ENCODE data around the gene TRPV6.

The TRPV6 gene

GRCh38 chr7:142883145-142883544, 2.4 kb downstream of the TRPV6 start:
- no peak for DNase-seq (ENCODE audit: low spot score)

DNA sequence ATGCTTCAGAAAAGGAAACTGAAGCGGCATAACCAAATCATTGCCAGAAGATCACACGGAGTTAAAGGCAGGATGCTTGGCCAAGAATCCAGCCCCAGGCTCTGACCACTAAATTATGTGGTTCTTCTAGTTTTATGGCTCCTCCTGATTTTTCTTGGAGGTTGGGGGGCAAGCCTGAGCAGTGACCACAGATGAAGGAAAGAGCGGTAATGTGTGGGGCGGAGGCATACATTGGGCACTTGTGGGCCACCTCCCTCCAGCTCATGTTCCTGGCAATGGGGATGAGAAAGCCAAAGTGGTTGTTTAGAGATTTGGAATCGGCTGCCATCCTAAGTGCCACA, 3.2 kb downstream of the TRPV6 start:
- no peak for DNase-seq (ENCODE audit: low spot score)

DNA sequence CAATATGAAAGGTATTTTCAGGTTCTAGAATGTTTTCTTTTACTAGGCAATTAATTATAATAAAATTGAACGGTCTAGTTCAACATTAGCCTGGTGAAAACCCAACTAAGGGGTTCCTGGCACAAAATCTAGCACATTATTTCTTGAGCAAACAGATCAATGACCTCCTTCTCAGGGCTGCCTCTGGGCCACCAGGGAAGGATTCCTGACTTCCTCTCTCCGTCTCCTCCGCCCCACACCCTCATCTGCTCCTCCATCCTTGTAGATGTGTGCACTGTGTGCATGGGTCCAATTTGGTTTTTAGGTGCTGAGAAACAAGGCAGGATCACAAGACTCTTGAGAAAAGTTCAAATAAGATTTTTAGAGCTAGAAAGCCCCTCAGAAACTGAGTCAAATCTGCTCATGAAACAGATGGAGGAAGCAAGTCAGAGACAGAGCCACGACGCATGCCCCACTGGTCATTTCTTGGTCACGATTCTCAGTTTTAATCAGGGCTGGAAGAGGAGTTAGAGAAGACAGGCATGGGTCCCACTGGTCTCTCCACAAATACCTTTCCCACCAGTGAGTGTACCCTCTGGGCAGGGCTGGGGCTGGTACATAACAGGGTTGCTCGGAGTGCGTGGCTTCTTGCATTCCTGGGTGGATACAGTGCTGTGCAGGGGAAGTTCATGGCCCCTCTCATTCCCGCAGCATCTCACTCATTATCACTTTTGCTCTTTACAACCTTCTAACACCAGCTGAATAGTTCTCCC, 3.8 kb downstream of the TRPV6 start:
- no peak for DNase-seq (ENCODE audit: low spot score)

- peak; percentile 48 for DNase-seq (ENCODE audit: low spot score)
These were observed 4.6 kb downstream of the TRPV6 start for GRCh38 chr7:142880876-142881505.

- no peak for DNase-seq (ENCODE audit: low spot score)
These were observed 6.5 kb downstream of the TRPV6 start for GRCh38 chr7:142879060-142879459.

DNA sequence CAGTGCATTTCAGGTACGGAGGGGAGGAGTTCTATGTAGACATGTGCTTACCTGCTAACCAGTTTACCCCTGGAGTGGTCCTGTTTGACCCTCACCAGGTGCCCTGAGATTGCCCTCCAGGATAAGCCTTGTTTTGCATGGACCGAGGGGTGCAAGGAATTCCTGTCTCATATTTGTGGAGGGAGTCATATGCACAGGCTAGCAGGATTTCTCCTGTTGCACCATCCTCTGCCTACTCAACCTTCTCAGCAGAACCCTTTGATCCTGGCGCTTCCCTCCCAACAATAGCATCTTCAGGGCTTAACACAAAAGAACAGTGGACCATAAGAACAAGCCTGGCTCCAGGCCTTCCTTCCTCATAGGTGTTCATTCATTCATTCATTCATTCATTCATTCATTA, 7.2 kb downstream of the TRPV6 start:
- no peak for DNase-seq (ENCODE audit: low spot score)

DNA sequence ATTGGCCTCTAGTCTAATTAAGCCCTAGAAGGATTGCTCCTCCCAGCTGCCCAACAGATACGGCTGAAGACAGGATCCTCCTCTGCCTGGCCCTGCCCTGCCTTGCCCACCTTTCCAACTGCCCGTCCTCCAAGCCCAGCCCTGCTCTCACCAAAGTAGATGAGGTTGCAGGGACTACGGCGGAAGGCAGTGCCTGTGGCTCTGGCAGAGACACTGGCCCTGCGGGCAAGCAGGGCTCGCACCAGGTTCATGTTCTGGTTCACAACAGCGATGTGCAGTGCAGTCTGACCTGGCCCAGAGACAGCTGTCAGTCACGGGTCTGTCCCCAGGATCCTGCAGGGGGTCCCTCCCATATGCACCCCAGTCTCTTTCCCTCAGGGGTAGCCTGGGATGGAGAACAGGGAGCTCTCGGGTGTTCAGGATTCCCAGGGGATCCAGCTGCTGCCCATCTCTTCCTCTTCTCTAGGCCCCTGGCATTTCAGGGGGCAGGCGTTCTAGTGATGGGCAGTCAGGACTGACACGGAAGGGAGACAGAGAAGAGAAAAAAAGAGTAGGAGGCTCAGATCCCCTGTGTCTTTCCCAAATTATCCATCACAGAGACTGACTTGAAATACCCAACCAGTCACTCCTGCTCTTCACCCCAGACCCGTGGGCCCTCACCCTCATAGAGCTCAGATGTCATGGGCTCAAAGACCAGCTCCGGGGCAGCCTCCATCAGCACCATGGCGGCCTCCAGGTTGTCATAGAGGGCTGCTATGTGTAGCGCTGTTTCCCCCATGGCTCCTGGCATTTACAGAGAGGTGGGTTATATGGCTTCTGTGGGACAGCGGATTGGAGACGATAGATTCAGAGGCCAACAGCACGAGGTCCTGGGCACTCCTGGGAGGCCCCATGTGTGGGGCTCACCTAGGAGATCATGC, 8.3 kb downstream of the TRPV6 start:
- no peak for DNase-seq (ENCODE audit: low spot score)

- no peak for DNase-seq (ENCODE audit: low spot score)
These were observed 9.1 kb downstream of the TRPV6 start for GRCh38 chr7:142876236-142876960.

DNA sequence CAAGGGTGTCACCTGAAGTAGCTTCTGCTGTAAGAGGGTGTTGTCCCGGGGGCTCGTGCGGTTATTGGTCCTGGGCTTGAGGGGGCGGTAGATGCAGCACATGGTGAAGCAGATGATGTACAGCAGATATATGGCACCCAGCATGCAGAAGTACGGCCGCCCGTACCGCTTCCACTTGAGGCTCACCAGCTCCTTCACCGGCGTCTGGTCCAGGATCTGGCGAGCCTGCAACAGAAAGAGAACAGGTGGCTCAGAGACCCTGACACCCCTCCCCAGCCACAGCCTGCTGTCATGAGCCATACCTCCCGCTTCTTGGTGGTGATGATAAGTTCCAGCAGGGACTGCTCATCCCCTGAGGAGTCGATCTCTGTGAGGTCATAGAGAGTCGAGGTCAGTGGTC, 10.1 kb downstream of the TRPV6 start:
- no peak for DNase-seq (ENCODE audit: low spot score)

DNA sequence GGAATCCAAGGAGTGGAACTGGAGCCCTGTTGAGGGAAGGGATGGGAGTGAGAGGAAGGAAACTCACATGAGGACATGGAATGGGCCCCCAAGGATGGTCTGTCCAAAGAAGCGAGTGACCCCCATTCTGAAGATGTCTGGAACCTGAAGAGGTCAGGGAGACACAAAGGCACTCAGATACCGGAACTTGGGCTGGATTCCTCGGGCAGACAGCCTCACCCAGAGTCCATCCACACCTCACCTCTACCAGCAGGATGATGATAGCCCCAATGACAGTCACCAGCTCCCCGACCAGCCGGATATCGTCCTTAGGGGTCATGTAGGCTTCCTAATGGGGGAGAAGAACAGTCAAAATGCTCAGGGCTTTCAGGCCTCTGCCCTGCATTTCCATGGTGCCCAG, 10.7 kb downstream of the TRPV6 start:
- no peak for DNase-seq (ENCODE audit: low spot score)

DNA sequence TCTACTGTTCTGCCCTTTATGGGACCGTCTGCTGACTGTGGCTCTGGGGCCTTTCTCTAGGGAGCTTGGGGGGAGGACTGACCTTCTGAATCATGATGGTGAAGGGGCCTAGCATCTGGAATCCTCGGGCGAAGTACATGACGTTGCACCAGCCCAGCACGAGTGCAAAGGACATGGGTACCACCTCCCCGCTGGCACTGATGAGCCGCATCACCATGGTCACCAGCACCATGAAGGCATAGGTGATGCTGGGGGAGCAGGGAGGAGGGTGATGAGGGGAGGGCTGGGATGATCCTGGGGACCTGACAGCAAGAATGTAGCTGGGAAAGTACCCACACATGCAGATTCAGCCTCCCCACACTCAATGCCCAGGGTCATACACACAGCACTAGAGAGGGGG, 11.1 kb downstream of the TRPV6 start:
- DNase-seq (ENCODE audit: low spot score) = no peak

GRCh38 chr7:142873871-142874270, 11.7 kb downstream of the TRPV6 start:
- DNase-seq (ENCODE audit: low spot score) = no peak

DNA sequence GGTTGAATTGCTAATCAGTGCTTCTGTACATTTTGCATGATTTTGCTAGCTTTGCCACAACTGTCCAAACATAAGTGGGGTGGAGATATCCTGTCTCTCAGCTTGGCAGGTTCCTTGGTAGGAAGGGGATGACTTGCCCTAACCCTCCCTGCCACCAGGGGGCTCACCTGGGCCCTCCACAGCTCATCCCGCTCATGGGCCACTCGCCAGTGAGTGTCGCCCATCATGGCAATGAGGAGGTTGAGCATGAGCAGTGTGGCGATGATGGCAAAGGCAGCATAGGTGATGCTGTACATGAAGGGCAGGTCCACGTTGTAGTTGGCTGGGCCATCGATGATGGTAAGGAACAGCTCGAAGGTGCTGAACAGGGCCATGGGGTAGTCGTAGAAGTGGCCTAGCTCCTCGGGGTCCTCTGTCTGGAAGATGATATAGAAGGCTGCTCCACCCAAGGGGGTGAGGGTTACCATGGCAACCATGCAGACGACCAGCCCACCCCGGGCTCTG, 12.2 kb downstream of the TRPV6 start:
- DNase-seq (ENCODE audit: low spot score) = no peak

GRCh38 chr7:142872106-142872675, 13.4 kb downstream of the TRPV6 start:
- DNase-seq (ENCODE audit: low spot score) = no peak

DNA sequence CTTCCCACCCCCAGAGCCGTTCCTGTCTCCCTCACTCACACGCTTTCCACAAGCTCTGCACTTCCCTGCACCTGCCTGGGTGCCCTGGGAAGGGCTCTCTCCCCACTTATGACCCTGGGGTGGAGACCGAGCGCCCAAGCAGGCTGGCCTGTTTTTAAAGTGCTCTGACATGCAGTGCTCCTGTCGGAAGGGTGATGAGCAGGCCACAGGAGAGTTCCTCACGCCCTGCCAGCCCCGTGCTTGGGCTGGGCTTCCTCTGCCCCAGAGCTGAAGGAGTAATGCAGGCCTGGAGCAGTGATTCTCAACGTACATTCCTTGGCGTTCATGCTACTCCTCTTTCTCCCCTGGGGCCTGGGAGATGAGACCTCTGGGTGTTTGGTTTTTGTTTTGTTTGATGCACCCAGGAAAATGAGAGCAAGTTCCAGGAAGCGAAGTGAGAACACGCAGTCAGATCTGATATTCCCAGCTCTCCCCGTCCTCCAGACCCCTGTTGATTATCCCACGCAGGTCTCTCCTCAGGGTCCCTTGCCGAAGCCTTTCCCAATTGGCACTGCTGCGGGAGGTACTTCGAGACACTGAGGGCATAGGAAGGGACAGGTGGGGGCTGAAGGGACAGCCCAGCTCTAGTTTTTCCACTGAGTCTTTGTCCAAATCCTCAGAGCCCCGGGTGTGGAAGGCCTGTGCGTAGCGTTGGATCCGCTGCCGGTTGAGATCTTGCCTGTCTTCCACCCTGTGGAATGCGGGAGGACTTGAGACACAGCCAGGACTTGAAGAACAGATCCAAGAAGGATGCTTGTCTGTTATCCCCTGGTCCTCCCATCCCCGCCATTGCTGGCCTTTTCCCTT, 14.1 kb downstream of the TRPV6 start:
- no peak for DNase-seq (ENCODE audit: low spot score)

DNA sequence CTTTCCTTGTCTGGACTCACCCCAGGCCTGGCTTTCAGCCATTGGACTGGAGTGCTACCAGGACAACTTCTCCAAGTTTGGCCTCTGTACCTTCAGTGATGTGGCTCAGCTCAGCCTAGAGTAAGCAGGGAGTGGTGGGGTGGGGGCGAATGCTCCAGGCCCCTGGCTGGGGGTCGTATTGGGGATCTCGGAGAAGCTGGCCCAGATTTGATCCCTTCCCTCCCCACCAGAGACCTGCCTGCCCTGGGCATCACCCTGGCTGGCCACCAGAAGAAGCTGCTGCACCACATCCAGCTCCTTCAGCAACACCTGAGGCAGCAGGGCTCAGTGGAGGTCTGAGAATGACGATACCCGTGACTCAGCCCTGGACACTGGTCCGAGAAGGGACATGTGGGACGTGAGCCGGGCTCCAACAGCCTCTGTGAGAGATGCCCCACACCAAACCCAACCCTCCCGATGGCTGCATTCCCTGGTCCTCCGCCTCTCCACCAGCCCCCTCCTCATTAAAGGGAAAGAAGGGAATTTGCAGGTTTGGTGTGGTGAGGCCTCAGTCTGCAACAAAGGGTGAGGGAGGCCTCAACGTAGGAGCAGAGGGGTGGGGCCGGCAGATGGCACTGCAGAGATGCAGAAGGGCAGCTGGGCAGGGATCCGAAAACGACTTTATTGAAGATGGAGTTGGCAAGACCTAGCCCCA, 14.8 kb downstream of the TRPV6 start:
- DNase-seq (ENCODE audit: low spot score) = no peak

DNA sequence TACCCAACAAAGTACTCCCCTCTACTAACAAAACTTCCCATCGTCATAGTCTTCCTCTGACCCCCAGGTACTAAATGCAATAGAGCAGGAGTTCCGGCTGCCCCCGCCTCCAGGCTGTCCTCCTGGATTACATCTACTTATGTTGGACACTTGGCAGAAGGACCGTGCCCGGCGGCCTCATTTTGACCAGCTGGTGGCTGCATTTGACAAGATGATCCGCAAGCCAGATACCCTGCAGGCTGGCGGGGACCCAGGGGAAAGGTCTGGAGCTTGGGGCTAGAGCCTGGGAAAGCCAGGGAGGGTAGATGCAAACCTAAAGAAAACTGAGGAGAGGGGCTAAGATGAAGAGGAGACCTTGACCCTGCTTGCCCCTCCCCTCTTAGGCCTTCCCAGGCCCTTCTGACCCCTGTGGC, 15.4 kb downstream of the TRPV6 start:
- no peak for DNase-seq (ENCODE audit: low spot score)

- DNase-seq (ENCODE audit: low spot score) = no peak
These were observed 16.1 kb downstream of the TRPV6 start for GRCh38 chr7:142869434-142869833.

DNA sequence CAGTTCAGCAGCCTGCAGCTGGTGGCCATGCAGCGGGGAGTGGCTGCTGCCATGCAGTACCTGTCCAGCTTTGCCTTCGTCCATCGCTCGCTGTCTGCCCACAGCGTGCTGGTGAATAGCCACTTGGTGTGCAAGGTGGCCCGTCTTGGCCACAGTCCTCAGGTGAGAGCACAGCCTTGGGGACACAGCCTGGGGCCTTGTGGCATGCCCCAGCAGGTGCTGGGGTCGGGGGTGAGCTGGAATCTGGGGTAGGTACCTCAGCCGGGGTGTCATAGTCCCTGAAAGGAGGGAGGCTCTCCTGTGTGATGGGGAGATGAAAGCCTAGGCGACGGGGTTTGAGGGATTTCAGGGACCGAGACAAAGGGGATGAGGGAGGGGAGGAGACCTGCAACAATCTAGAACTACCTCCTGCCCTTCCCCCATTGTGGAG, 16.5 kb downstream of the TRPV6 start:
- no peak for DNase-seq (ENCODE audit: low spot score)

Measured in AG08396 (cell line).